AG09319 (cell line): ENCODE measurements around the gene CCDC83.
A peak's percentile ranks its signal among the peaks of the same experiment; 100 is the strongest.

Experiments
- DNase-seq: peaks from one replicate; pipeline ENCODE4 v3.0.0-alpha.2; 2010; ENCODE audit warnings: low read depth; ENCODE audit errors: extremely low read depth
- CTCF ChIP-seq: IDR thresholded peaks from 2 replicates; pipeline ENCODE4 v1.5.1; 2011; ENCODE audit warnings: low read depth, mild to moderate bottlenecking, inconsistent platforms, low read length, moderate library complexity

The CCDC83 gene

DNA sequence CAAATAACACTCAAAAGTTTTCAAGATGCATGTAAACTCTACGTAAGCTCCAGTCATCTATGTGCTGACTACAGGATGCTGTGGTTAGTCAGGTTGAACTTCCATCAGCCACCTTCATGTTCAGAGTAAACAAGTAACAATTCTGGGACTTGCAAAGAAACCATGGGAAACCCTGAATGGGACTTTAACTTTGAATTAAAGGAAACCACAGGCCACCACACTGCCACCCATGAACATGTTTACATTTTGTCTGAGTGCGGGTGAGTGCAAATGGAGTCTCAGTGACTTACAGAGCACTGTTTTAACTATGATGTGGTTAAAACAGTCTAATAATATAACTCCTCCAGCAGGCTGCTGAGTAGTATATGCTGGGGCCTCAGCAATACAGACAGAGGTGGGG, 31.4 kb upstream of the CCDC83 start:
- TF ChIP-seq CTCF, result no peak

DNA sequence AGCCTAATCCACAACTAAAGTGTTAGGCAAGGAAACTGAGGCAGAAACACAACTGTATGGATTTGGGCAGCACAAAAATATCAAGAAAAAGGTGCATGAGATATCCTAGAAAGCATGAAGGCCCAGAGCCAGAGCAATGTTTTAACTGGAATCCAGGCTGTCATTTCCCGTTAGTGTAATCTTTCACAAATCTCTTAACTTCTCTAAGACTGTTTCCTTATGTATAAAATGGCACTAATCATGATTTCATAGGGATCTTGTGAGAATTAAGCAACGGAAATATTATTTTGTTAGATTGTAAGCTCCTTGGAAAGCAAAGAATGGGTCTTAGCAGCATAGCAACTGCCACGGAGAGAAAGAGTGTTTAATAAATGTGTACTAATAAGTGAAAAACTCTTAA, 29.6 kb upstream of the CCDC83 start:
- DNase-seq, result no peak
- no peak for TF ChIP-seq CTCF

More for the DNA sequence above, 31.4 kb upstream of the CCDC83 start:
- no peak for DNase-seq

DNA sequence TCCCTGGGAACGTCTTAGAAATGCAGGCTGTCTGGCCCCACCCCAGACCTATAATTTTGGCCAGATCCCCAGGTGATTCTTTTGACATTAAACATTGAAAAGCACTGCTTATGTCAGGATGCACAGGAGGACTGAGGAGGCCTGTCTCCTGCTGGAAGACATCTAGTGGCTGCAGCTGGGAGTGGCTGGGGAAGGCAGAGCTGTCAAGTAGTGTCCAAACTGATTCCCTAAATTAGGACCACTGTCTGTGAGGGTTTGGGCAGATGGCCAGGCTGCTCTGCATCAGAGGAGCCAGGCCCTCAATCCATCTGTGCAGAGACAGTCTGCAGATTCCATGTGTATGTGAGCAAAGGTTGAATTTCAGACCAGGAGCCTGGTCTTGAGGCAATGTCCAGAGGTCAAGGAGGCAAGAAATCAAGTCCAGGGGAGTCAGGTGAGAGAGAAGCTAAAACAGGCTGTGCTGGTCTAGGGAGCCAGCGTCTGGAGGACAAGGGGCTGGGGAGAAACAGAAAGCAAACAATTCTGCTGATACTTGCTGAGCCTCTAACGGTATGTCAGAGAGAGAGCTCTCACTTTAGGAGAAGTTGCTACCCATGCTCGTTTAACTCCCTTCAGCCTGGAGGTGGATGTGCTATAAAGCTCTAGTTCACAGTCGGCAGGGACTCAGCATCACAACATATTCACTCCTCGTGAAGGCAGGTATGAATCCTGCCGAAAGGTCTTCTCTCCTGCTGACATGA, 28.9 kb upstream of the CCDC83 start:
- peak; percentile 70 for TF ChIP-seq CTCF
- no peak for DNase-seq

DNA sequence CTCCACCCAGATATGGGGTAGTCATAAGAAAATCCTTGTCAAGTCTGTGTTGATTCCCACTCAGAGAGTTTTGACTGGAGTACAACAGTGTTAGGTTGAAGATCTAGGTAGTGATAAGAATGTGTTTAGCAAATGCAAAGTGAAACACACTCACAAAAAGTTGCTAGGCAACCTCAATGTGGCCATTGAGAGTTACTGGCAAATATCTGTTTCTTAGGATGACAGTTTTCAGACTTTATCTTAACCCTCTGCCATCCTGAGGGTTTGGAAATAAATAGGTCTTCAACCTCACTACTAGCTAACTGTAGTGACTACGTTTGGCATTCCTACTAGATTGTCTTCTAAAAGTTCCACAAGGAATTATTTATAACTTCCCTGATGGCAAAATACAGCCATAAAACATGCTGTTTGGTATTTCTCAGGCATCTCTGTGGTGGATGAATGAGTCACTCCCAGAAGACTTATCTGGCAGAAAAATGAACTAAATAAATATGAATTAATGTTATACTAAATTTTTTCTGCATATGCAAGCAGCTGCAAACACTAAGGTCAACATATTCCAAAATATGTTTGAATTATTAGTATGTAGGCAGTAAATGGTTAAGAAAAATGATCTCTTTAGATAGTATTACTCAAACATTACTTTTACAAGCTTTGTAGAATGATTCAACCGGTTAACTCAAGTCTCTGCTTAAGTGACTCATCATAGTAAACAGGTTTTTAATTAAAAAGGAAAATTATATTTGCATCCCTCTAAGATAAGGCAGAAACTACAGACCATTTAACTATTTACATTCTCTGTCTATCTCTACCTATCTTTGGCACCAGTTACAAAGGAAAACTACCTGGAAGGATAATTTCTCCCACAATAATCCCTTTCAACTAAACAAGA, 27.2 kb upstream of the CCDC83 start:
- DNase-seq, result peak; percentile 54
- TF ChIP-seq CTCF, result no peak

GRCh38 chr11:85828640-85828978, 26.6 kb upstream of the CCDC83 start:
- no peak for DNase-seq
- no peak for TF ChIP-seq CTCF

- TF ChIP-seq CTCF, result no peak
- DNase-seq, result no peak
Observed at GRCh38 chr11:85829172-85829571, 26.0 kb upstream of the CCDC83 start.

GRCh38 chr11:85831050-85831449, 24.1 kb upstream of the CCDC83 start:
- TF ChIP-seq CTCF, result no peak
- no peak for DNase-seq
